Immature natural killer cell (primary cell): ENCODE data around the gene RETREG3. TPM values are rescaled to one million over a fixed set of nuclear protein-coding genes. Genes with fewer than 3 reads are reported as not detected.
A peak's percentile ranks its signal among the peaks of the same experiment; 100 is the strongest.

Source experiments
- DNase-seq, 3 donors: peaks; one replicate each; pipeline ENCODE4 v3.0.0; 2022; ENCODE audit warnings: mixed read lengths in 1 of 3
- H3K27ac Mint-ChIP-seq, 6 donors: one replicate each; pipeline ENCODE4 v1.8.0; 2020; ENCODE audit warnings: mixed read lengths in 6 of 6, mild to moderate bottlenecking in 5 of 6, inconsistent platforms in 4 of 6, moderate library complexity in 3 of 6
- H3K27me3 Mint-ChIP-seq, 3 donors: one replicate each; pipeline ENCODE4 v1.8.0; 2020 to 2021; ENCODE audit warnings: low read depth in 3 of 3, mild to moderate bottlenecking in 3 of 3, mixed read lengths in 3 of 3, moderate library complexity in 3 of 3, inconsistent platforms in 1 of 3
- H3K36me3 Mint-ChIP-seq, 3 donors: one replicate each; pipeline ENCODE4 v1.8.0; 2020; ENCODE audit warnings: mixed read lengths in 3 of 3, inconsistent platforms in 2 of 3, mild to moderate bottlenecking in 2 of 3
- H3K4me1 Mint-ChIP-seq, 2 donors: one replicate each; pipeline ENCODE4 v1.8.0; 2020; ENCODE audit warnings: inconsistent platforms in 2 of 2, mild to moderate bottlenecking in 2 of 2, mixed read lengths in 2 of 2, moderate library complexity in 1 of 2
- H3K4me3 Mint-ChIP-seq, 5 donors: one replicate each; pipeline ENCODE4 v1.8.0; 2020; ENCODE audit warnings: mild to moderate bottlenecking in 5 of 5, mixed read lengths in 5 of 5, inconsistent platforms in 3 of 5, moderate library complexity in 3 of 5
- H3K9me3 Mint-ChIP-seq, 6 donors: one replicate each; pipeline ENCODE4 v1.8.0; 2020; ENCODE audit warnings: mild to moderate bottlenecking in 6 of 6, mixed read lengths in 6 of 6, inconsistent platforms in 4 of 6, moderate library complexity in 3 of 6
- polyA plus RNA-seq, 3 donors: library from polyadenylated mRNA; unstranded; fragments of 300-500 nt; fragmentation: Illumina TruSeq; gene quantifications; one replicate each; pipeline ENCODE4 v1.2.3, GENCODE V29; 2021

RETREG3 gene
- polyA plus RNA-seq, 3 donors from 2014 or later, result 132 to 168 (median 133) TPM

DNA sequence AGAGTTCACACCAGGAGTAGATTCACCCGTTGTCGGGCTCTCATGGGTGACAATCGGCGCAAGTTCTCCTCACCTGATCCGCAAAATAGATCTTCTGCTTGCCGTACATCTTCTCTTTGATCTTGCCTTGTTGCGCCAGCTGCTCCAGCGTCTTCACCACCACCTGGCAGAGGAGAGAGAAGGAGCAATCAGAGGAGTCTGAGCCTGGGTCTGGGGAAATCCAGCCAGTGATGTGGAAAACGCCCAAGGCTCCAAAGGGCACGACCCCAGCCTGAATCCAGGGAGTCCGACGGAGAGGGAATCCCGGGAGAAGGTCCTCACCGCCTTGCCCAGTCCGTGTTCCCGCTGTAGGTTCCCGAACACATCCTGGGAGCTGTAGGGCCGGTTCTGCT is 32.0 kb downstream of the RETREG3 start:
- DNase-seq, result no peak
- H3K36me3 Mint-ChIP-seq, result peaks cover 9 to 15% (median 14%) of the 10 kb centered on the region in 3 donors
- peak overlapping the region in 5 of 6 donors; percentile 42 to 98 (median 85) for H3K27ac Mint-ChIP-seq
- peak overlapping the region; percentile 96 to 100 (median 99) for H3K4me3 Mint-ChIP-seq
- peaks cover 35 to 53% of the 10 kb centered on the region in 2 donors for H3K4me1 Mint-ChIP-seq
- no peaks in the 10 kb centered on the region for H3K9me3 Mint-ChIP-seq
- peaks cover 0 to 8% (median 2%) of the 10 kb centered on the region in 3 donors for H3K27me3 Mint-ChIP-seq

DNA sequence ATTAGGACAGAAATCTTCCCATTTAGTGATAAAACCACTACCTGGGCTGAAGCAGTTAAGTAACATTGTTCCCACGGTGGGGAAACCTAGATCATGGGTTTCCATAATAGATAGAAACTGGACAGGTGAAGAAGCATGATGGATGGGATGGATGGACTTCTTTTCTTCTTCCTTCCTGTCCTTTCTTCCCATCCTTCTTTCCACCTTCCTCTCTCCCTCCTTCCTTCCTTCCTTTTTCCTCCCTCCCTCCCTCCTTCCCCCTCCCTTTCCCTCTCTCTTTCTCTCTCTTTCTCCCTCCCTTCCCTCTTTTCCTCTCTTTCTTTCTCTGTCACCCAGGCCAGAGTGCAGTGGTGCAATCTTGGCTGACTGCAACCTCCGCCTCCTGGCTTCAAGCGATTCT is 34.7 kb downstream of the RETREG3 start:
- Mint-ChIP-seq H3K9me3 (no peaks in the 10 kb centered on the region), H3K4me3 (no peak overlapping the region), H3K4me1 (peaks cover 35 to 53% of the 10 kb centered on the region in 2 donors), H3K36me3 (peaks cover 15 to 25% (median 16%) of the 10 kb centered on the region in 3 donors), H3K27ac (no peak overlapping the region), H3K27me3 (peaks cover 0 to 8% (median 2%) of the 10 kb centered on the region in 3 donors)
- DNase-seq, result no peak

DNA sequence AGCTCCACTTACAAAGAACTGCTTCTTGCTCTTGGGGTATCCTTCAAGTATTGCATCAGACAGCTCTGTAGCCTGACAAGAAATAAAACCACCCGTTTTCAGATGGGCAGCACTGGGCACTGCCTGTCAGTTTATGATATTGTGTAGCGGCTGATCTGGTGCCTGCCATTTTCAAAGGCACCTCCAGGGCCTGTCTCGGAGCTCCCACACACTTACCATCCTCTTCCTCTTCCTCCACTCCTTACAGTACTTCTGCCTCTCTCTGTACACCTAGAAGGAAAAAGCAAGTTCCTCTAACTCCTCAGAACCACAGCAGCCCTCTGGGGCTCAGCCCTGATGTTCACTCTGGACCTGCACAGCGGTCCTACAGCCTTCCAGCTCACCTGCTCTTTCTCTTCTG is 36.1 kb downstream of the RETREG3 start:
- Mint-ChIP-seq H3K27me3 (peaks cover 0 to 9% (median 2%) of the 10 kb centered on the region in 3 donors), H3K9me3 (no peaks in the 10 kb centered on the region), H3K36me3 (peaks cover 15 to 28% (median 16%) of the 10 kb centered on the region in 3 donors), H3K4me3 (no peak overlapping the region), H3K4me1 (peaks cover 37 to 56% of the 10 kb centered on the region in 2 donors), H3K27ac (peak overlapping the region in 3 of 6 donors; percentile 44 to 63 (median 56))
- DNase-seq, result no peak

DNA sequence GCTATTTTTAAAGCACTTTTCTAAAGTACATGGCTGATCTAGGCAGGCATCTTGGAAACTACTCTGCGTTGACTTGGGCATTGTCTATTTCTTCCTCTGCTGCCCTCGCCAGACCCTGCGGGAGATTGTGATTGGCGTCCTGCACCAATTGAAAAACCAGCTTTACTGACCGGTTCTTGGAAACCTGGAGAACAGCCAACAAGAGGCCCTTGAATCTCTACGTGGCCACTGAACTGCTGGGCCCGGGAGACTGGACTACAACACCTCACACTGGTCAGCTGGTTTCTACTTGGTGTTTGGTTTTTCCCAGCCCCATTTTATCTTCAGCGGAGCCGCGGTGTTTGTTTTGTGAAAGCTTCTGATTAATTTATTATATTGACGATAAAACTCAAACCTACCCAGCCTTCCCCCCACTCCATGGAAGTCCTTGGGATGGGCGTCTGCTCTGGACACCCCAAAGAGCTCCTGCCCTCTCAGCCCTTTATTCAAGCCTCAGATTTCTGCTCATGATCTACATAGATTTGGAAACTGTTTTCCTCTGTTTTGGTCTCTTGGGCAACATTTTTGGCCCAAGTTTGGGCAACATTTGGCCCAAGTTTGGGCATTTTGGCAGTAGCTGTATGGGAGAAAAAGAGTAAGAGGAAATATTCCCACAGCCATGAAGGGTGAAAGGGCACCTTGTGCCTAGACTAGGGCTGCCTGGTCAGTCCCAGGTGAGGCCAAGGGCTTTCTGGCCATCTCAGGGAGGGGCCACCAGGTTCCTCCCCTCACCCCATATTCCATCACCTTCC is 37.5 kb downstream of the RETREG3 start:
- Mint-ChIP-seq H3K4me1 (peaks cover 33 to 50% of the 10 kb centered on the region in 2 donors), H3K27ac (peak overlapping the region in 1 of 6 donors; percentile 30), H3K36me3 (peaks cover 15 to 31% (median 16%) of the 10 kb centered on the region in 3 donors), H3K27me3 (peaks cover 3 to 15% (median 5%) of the 10 kb centered on the region in 3 donors), H3K9me3 (no peaks in the 10 kb centered on the region), H3K4me3 (no peak overlapping the region)
- no peak for DNase-seq

DNA sequence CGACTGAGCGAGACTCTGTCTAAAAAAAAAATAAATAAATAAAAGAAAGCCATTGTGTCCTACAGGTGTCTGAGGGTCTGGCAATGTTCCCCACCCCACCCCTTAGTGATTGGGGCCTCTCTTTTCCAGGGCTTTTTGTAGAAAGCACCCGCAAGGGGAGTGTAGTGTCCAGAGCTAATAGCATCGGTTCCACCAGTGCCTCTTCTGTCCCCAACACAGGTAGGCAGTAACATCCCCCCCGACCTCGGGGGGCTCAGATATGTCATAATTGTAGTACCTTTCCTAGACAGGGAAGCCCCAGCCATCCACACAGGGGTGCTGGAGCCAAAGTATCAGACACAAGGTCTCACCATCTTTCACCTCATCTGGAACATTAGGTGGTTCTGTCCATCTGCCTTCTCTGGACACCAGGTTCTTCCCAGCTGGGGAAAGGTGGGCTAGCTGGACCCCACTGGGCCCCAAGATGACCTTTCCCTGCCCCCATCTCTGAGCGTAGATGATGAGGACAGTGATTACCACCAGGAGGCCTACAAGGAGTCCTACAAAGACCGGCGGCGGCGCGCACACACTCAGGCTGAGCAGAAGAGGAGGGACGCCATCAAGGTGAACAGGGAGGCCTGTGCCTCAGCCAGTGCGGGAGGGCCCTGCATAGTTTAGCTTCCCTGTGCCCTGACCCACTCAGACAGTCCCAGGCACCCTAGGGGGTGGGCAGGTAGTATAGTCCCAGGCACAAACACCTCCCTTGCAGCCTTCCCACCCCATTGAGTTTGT is 40.6 kb downstream of the RETREG3 start:
- Mint-ChIP-seq H3K4me1 (peaks cover 35 to 41% of the 10 kb centered on the region in 2 donors), H3K9me3 (no peaks in the 10 kb centered on the region), H3K27me3 (peaks cover 8 to 17% (median 11%) of the 10 kb centered on the region in 3 donors), H3K4me3 (peak overlapping the region; percentile 32 to 98 (median 56)), H3K36me3 (peaks cover 9 to 28% (median 12%) of the 10 kb centered on the region in 3 donors), H3K27ac (peak overlapping the region in 3 of 6 donors; percentile 71 to 98 (median 74))
- no peak for DNase-seq

DNA sequence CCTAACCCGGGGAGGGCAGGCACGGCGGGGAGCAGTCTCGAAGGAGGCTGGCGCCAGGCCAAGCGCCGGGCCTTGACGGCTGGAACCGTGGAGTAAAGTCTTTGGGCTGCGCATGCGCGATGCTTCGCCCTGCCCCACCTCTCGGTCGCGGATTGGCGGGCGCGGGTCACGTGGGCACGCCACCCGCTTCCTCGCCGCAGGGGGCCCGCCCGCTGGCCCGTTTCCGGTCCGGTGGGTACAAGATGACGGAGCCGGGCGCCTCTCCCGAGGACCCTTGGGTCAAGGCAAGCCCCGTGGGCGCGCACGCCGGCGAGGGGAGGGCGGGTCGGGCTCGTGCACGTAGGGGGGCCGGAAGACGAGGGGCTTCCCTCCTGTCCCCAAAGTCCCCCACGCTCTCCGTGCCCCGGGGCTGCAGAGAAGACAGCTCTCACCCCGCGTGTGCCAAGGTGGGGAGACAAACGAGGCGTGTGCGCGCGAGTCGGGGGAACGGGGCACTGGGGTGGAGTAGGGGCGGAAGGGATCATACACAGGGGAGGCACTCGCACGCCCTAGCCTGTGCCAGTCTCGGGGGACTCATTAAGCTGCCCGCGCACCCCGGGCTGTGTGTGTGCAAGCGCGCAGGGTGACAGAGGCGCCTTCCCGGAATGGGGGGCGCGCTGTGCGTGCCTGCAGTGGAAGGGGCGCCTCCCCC is 42.1 kb downstream of the RETREG3 start, which contains the start of gene MLX:
Gene MLX (plus strand): TSS at position 218 of the 691 bp plus-strand sequence. CDS start 25 bp downstream, at position 243.
- Mint-ChIP-seq H3K9me3 (no peaks in the 10 kb centered on the region), H3K27ac (peak within 1 kb of the TSS; percentile 82 to 98 (median 92)), H3K4me3 (peak within 1 kb of the TSS; percentile 93 to 98 (median 94)), H3K36me3 (peaks cover 0 to 23% (median 7%) of the 10 kb centered on the region in 3 donors), H3K4me1 (peaks cover 44% of the 10 kb centered on the region in 2 donors), H3K27me3 (peaks cover 13 to 21% (median 13%) of the 10 kb centered on the region in 3 donors)
- DNase-seq, result peak; percentile 93 to 94 (median 93)

DNA sequence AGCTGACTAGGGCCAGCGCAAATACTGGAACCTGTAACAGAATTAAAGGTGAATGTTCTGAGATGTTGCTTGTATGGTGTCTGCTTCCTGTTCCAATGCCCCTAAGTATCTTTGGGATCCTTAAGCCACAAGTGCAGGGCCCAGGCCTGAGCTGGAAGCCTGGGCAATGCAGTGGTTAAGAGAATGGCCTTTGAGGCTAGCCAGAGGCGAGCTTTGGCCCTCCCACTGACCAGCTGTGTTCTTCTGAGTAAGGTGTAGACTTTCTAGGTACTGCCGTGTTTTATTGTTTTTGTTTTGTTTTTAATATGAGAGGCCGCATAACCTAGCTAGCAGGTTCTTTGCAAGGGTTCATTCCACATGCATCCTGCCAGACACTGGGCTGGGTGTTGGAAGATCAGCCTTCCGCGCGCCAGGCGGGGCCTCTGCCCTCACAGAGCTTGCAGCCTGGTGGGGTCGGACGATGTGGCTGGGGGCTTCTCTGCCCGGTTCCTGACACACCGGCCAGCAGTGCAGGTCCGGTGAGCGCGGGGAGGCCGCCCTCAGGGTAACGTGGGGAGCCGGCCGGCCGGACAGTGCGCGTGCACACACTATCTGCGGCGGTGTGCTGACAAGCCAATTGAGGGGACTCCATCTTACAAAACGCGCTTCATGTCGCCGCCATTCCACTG is 42.8 kb downstream of the RETREG3 start:
- peaks cover 0 to 17% (median 7%) of the 10 kb centered on the region in 3 donors for H3K36me3 Mint-ChIP-seq
- H3K9me3 Mint-ChIP-seq, result no peaks in the 10 kb centered on the region
- peak overlapping the region; percentile 82 to 98 (median 89) for H3K27ac Mint-ChIP-seq
- peak overlapping the region; percentile 93 to 98 (median 94) for H3K4me3 Mint-ChIP-seq
- no peak for DNase-seq
- peaks cover 17 to 25% (median 17%) of the 10 kb centered on the region in 3 donors for H3K27me3 Mint-ChIP-seq
- H3K4me1 Mint-ChIP-seq, result peaks cover 51% of the 10 kb centered on the region in 2 donors

DNA sequence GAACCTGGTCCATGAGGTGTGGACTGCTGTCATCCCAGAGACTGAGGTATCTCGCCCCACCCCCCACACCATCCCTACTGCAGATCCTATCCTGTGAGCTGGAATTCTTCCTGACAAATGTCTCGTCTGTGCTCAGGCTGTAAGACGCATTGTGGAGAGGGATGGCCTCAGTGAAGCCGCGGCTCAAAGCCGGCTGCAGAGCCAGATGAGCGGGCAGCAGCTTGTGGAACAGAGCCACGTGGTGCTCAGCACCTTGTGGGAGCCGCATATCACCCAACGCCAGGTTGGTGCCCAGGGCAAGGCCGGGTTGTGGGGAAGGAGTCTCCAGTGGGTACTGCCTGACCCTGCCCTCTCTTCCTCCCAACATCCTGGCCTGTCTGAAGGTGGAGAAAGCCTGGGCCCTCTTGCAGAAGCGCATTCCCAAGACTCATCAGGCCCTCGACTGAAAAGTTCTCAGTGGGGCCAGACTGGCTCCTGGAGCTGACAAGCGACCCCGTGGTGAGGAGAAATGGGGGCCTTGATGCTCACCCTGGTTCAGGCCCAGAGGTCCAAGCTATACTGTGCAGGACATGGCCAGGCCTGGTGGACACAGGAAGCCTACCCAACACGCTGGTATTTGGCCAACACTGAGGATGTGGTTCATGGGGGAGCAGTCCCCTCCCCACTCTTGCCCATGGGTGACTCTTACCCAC is 43.5 kb downstream of the RETREG3 start:
- no peaks in the 10 kb centered on the region for H3K9me3 Mint-ChIP-seq
- peak overlapping the region; percentile 82 to 98 (median 89) for H3K27ac Mint-ChIP-seq
- peak overlapping the region in 3 of 5 donors; percentile 93 to 98 (median 93) for H3K4me3 Mint-ChIP-seq
- H3K36me3 Mint-ChIP-seq, result peaks cover 0 to 12% (median 0%) of the 10 kb centered on the region in 3 donors
- H3K27me3 Mint-ChIP-seq, result peaks cover 17 to 25% (median 18%) of the 10 kb centered on the region in 3 donors
- no peak for DNase-seq
- peaks cover 53% of the 10 kb centered on the region in 2 donors for H3K4me1 Mint-ChIP-seq

DNA sequence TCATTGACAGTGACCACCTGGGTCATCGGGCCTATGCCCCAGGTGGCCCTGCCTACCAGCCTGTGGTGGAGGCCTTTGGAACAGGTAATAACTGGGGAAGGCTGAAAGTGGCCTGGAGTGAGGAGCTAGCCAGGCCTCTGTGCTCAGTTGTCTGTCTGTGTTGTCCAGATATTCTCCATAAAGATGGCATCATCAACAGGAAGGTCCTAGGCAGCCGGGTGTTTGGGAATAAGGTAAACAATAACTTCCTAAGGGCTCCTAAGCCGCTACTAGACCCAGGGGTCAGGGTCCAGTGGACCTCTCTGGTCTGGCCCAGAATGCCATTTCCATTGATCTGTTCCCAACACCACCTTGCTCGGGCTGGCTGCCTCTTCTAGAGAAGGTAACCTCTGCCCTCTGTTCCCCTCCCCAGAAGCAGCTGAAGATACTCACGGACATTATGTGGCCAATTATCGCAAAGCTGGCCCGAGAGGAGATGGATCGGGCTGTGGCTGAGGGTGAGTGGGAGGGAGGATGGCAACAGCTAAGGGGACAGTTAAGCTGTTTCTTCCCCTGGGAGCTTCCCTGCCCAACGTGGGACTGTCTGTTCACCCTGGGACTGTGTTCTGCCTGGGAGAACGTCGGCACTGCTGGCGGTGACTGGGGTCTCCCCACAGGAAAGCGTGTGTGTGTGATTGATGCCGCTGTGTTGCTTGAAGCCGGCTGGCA is 44.2 kb downstream of the RETREG3 start:
- Mint-ChIP-seq H3K4me1 (peaks cover 54 to 57% of the 10 kb centered on the region in 2 donors), H3K27ac (peak overlapping the region in 4 of 6 donors; percentile 17 to 88 (median 56)), H3K4me3 (peak overlapping the region; percentile 18 to 52 (median 43)), H3K27me3 (peaks cover 17 to 26% (median 19%) of the 10 kb centered on the region in 3 donors), H3K9me3 (no peaks in the 10 kb centered on the region), H3K36me3 (peaks cover 0 to 12% (median 0%) of the 10 kb centered on the region in 3 donors)
- DNase-seq, result no peak

DNA sequence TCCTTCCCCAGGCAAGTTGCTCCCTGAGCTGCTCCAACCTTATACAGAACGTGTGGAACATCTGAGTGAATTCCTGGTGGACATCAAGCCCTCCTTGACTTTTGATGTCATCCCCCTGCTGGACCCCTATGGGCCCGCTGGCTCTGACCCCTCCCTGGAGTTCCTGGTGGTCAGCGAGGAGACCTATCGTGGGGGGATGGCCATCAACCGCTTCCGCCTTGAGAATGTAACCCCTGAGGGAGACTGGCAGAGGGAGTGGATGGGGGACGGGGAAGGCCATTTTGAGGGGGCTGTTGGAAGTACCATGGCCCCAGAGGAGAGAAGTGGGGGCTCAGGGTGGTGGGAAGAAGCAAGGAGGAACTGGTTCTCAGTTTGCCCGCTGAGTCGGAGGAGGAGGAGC is 45.2 kb downstream of the RETREG3 start:
- Mint-ChIP-seq H3K4me1 (peaks cover 53% of the 10 kb centered on the region in 2 donors), H3K27ac (peak overlapping the region in 5 of 6 donors; percentile 47 to 87 (median 75)), H3K27me3 (peaks cover 17 to 26% (median 22%) of the 10 kb centered on the region in 3 donors), H3K9me3 (no peaks in the 10 kb centered on the region), H3K36me3 (peaks cover 0 to 12% (median 0%) of the 10 kb centered on the region in 3 donors), H3K4me3 (peak overlapping the region; percentile 76 to 93 (median 92))
- no peak for DNase-seq

DNA sequence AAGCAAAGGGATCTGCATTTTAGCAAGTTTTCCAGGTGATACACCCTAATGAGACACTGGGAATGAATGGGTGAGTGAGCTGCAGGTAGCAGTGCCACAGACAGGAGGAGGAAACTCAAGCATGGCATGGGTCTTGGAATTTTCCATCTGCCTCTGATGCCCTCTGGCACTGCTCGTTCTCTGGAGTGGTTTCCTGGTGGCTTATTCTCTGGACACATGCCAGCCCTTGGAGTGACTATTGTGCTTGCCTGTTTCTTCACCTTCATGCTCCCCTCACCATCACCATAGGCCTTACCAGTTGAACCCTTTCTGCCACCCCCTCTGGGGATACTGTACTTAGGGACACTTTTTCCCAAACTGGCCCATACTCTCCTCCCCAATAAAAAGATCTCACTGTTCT is 45.6 kb downstream of the RETREG3 start:
- Mint-ChIP-seq H3K36me3 (peaks cover 0 to 9% (median 0%) of the 10 kb centered on the region in 3 donors), H3K27me3 (peaks cover 17 to 25% (median 22%) of the 10 kb centered on the region in 3 donors), H3K9me3 (no peaks in the 10 kb centered on the region), H3K4me1 (peaks cover 49 to 51% of the 10 kb centered on the region in 2 donors), H3K27ac (peak overlapping the region; percentile 47 to 91 (median 86)), H3K4me3 (peak overlapping the region; percentile 76 to 93 (median 92))
- no peak for DNase-seq
